Activated T-helper 9 cell treated with anti-CD3 and anti-CD28 coated beads, Interleukin-2, amount 50 U/mL, for 16 hours (primary cell): ENCODE data around the gene BCAP29.

Source experiments
- DNase-seq: peaks from one replicate; pipeline ENCODE4 v3.0.0-alpha.2; 2020; ENCODE audit warnings: low read depth

The BCAP29 gene

GRCh38 chr7:107582875-107583274 lies 2.8 kb downstream of the BCAP29 start:
- DNase-seq: no peak

DNA sequence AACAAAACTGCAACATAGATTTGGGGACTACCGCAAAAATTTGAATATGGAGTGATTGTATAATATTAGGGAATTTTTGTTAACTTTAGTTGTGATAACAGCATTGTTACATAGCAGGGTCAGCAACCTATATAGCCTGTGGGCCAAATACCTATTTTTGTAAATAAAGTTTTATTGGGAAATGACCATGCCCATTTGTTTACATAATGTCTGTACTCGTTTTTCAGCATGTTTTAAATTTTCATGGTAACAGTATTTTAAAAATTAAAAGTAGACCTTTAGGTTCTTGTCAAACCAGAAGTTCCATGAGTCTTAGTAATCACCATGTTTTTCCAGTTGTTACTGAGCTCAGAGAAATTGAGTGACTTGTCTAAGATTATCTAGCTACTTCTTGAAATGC lies 4.7 kb downstream of the BCAP29 start:
- no peak for DNase-seq

DNA sequence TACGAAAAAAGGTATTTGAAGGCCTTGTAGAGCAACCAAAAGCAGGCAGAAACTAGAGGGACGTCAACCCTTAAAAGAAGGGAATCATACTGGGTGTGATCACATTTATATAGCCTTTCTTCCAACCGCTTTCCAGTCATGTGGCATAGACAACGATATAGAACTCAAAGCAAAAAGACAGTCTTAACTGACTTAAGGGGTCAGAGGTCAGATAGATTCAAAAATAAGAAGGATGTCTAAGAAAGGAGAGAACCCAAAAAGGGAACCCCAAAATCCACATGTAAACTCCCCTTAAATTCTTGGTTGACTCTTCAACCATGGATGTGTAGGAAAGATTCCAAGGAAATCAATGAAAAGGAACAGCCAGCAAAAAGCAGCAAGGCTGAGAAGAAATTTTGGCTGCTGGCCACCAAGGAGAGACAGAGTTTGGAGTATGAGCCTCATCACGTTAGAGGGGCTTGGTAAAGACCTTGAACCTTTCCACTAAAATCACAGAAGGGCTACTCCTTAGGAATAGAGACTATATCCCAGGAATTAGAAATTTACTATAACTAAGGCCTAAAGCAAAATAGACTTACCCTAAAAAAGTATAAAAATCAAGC lies 8.6 kb downstream of the BCAP29 start:
- DNase-seq: no peak

GRCh38 chr7:107591421-107591820 lies 11.4 kb downstream of the BCAP29 start:
- DNase-seq: no peak

GRCh38 chr7:107592361-107593024 lies 12.4 kb downstream of the BCAP29 start:
- no peak for DNase-seq

- no peak for DNase-seq
Measured at GRCh38 chr7:107593025-107593410, 13.0 kb downstream of the BCAP29 start.

GRCh38 chr7:107594961-107595737 lies 15.1 kb downstream of the BCAP29 start:
- no peak for DNase-seq

- DNase-seq: no peak
Measured at GRCh38 chr7:107596881-107597581, 17.0 kb downstream of the BCAP29 start.

GRCh38 chr7:107597582-107597916 lies 17.5 kb downstream of the BCAP29 start:
- no peak for DNase-seq

DNA sequence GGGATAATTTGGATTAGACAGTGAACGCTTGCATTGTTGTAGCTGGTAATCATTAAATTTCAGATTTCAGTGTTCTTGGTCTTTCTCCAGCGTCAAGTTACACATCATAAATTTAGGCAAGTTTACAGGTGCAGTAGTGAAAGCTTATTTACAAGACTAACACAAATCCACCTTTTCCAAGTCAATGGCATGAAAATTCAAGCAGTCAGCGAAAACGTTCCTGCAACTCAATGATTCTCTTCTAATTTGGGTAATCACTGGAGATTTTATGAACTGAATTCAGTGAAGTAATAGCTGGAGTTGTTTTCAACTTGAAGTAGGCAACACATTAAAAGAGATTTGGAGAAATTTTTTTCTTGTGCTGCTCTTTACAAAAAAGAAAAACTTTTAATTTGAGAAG lies 17.9 kb downstream of the BCAP29 start:
- DNase-seq: no peak

- DNase-seq: no peak
Measured at GRCh38 chr7:107599262-107599661, 19.2 kb downstream of the BCAP29 start.

DNA sequence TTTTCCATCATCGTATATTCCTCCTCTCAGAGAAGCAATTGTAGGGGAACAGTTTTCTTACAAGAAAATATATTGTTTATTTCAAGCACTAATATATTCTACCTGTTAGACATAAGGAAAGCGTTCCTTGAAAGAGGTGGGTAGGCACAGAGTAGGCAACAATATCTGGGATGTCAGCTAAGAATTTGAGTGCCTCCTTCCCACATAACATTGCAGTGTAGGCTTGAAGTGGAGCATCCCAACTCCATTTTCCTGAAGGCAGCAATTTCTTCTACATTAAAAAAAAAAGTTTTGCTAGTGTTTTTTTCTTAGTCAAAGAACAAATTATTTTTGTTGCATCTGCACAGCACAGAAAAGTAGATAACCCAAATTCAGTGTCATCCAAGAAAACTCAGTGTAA lies 20.8 kb downstream of the BCAP29 start:
- DNase-seq: no peak

GRCh38 chr7:107605218-107605815 lies 25.3 kb downstream of the BCAP29 start:
- DNase-seq: no peak

GRCh38 chr7:107606303-107606702 lies 26.3 kb downstream of the BCAP29 start:
- DNase-seq: no peak

DNA sequence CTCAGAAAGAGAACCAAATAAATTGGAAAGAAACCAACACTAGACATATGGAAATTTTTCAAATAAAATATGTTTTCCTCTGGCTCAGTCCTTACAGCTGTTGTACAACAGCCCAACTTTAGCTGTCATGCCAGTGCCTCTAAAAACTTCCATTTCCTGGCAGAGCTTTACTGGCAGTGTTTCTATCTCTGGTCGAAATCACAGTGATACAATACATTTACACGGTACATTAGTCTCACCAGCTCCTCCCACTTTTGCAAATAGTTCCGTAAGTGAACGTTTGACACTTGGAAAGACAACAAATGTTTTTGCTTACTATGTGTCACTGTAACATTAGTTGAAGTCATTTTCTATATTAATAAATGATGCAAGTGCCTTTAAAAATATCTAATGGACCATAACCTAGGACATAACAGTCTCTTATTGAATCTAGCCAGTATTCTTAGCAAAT lies 29.8 kb downstream of the BCAP29 start:
- no peak for DNase-seq

- no peak for DNase-seq
Measured at GRCh38 chr7:107610323-107610722, 30.3 kb downstream of the BCAP29 start.

- no peak for DNase-seq
Measured at GRCh38 chr7:107613439-107613838, 33.4 kb downstream of the BCAP29 start.

DNA sequence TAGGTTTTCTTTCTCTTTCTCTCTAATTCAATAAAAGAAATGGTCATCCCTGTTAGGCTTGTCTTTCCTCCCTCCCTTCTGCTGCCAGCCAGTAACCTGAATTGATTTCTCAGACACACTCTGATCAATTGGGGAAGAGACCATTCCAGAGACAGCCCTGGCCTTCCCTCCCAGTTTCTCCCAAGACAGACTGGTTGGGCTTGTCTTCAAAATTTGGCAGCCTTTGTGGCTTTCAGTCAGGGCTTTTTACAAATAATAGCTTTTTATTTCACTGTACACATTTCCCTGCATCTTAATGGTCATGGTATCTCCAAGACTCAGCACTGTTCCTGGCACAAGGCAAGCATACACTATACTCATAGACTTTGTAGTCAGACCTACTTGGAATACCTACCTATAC lies 33.9 kb downstream of the BCAP29 start:
- DNase-seq: no peak

DNA sequence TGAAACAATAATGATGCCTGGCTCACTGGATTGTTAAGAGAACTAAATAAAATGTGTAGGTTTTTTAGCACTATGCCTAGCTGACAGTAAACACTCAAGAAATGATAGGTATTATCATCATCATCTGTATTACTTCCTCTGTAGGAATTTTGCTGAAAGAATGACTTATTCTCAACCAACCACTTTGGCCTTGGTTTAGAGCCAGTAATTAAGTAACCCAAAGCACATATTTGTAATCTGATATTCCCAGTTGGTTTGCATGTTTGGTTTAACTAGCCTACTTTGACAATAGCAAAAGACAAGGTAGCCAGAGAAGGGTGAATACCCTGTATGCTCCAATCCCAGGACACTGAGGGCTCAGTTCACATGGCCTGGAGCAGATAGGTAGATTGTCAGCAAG lies 34.4 kb downstream of the BCAP29 start:
- DNase-seq: no peak

DNA sequence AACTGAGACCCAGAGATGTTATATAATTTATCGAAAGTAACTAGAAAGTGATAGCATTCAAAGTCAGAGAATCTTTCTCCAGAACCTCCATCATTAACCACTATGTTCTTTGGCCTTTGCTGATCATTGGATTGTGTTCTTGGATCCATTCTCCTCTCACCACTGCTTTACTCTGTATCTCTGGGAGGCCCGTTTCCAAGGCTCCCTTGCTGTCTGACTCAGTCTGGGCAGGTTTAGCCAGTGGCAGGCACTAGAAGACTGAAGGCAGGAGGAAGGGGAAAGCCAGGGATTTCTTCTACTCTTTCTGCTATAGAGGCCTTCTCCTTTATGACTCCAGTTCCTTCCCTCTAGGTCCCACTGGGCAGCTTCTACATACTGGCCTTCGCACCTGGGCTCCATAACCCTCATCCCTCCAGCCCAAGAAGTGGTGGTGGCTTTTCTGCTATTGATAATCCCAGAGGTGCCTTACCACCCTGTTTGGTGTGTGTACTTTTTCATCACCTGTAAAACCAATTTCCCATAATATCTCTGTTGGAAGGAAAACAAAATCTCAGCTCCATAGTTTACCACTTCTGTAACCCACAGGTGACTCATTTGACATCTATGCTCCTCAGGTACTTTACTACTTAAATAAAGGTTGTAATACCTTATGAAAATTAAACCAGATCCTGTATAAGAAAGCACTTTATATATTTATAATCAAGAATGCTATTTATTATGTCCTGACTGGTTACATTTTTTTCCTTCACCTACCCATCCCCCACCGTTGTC lies 36.0 kb downstream of the BCAP29 start:
- no peak for DNase-seq

GRCh38 chr7:107622429-107622828 lies 42.4 kb downstream of the BCAP29 start:
- no peak for DNase-seq

GRCh38 chr7:107622894-107623293 lies 42.8 kb downstream of the BCAP29 start:
- DNase-seq: no peak
